Kidney (tissue), 14 donors: ENCODE measurements around the gene LPIN1. TPM values are rescaled to one million over a fixed set of nuclear protein-coding genes. Genes with fewer than 3 reads are reported as not detected.

Experiments used
- DNase-seq, 5 donors: peaks; one replicate each; pipeline ENCODE4 v3.0.0-alpha.2; 2013 to 2020
- FAIRE-seq: peaks from 2 replicates; lab custom pipeline; 2012; peaks lifted over from hg19 to GRCh38; lab: Jason Lieb, UNC
- H3K27ac ChIP-seq, 2 donors: one replicate each; pipeline ENCODE4 v1.7.0; 2013; ENCODE audit warnings: low read depth in 2 of 2, low read length in 2 of 2, inconsistent platforms in 1 of 2
- H3K27me3 ChIP-seq: one replicate; pipeline ENCODE4 v1.7.1; 2013; ENCODE audit warnings: low read length, inconsistent platforms; ENCODE audit not compliant: control insufficient read depth, insufficient read depth
- H3K36me3 ChIP-seq, 3 donors: one replicate each; pipeline versions ENCODE4 v1.7.0 to v1.7.1; 2013; ENCODE audit warnings: low read length in 3 of 3, control low read depth in 1 of 3, inconsistent platforms in 1 of 3; ENCODE audit not compliant: insufficient read depth in 3 of 3, control insufficient read depth in 2 of 3
- H3K4me1 ChIP-seq, 3 donors: one replicate each; pipeline versions ENCODE4 v1.7.0 to v1.7.1; 2013; ENCODE audit warnings: low read length in 3 of 3, inconsistent platforms in 1 of 3, low read depth in 1 of 3; ENCODE audit not compliant: control insufficient read depth in 2 of 3, insufficient read depth in 2 of 3
- H3K4me3 ChIP-seq, 3 donors: one replicate each; pipeline versions ENCODE4 v1.7.0 to v1.8.1; 2013; ENCODE audit warnings: low read length in 3 of 3, control low read depth in 1 of 3, inconsistent platforms in 1 of 3
- H3K9ac ChIP-seq, 3 donors: one replicate each; pipeline versions ENCODE4 v1.7.0 to v1.7.1; 2013; ENCODE audit warnings: low read length in 3 of 3, control low read depth in 1 of 3, inconsistent platforms in 1 of 3
- H3K9me3 ChIP-seq, 3 donors: one replicate each; pipeline versions ENCODE4 v1.7.0 to v1.7.1; 2013; ENCODE audit warnings: low read length in 3 of 3, control low read depth in 1 of 3, inconsistent platforms in 1 of 3; ENCODE audit not compliant: control insufficient read depth in 2 of 3, insufficient read depth in 1 of 3
- CTCF ChIP-seq: IDR thresholded peaks from 3 replicates; pipeline ENCODE4 v1.5.1; 2012; ENCODE audit warnings: mild to moderate bottlenecking, moderate library complexity, borderline replicate concordance; ENCODE audit not compliant: insufficient read depth; ENCODE audit errors: extremely low read depth
- intact Hi-C: fragments of 100-400 bp; cut with DNase I; formaldehyde crosslinking; loops from one replicate; pipeline ENCODE4 v1.11.1; 2022
- polyA plus RNA-seq: library from polyadenylated mRNA; stranded (reverse); fragments of 350-450 nt; fragmentation: Illumina TruSeq; extraction: RNeasy Lipid Tissue Mini Kit (QIAGEN cat#74804); gene quantifications from one replicate; pipeline ENCODE4 v1.2.3, GENCODE V29; 2014; ENCODE audit warnings: low read depth, low replicate concordance; ENCODE audit not compliant: insufficient read depth
- total RNA-seq: library from RNA; stranded (reverse); fragmentation: NEBNext Ultra II Directional; extraction: Animal tissue kit (Norgen Biotek cat#: 25700); gene quantifications from one replicate; pipeline ENCODE4 v1.2.1, GENCODE V29; 2021
- donor health status: control.
- donor health status: control.
- donor health status: control.
- donor health status: control.
- donor health status: control.
- donor health status: DM: yes; HTN: yes; CAD: no.
- donor health status: Normal renal cell carcinoma (clear cell type).

LPIN1 gene
- total and polyA plus RNA-seq, 2 donors from 2014 or later: 11.8 to 36.8 TPM

- Histone ChIP-seq H3K27me3 (no peaks in the 10 kb centered on the region), H3K36me3 (no peaks in the 10 kb centered on the region), H3K9ac (no peak overlapping the region), H3K4me3 (no peak overlapping the region), H3K27ac (no peak overlapping the region), H3K9me3 (no peaks in the 10 kb centered on the region), H3K4me1 (peaks cover 0 to 10% (median 8%) of the 10 kb centered on the region in 3 donors)
- TF ChIP-seq CTCF: no peak
- DNase-seq: no peak
- intact Hi-C loops: no loop called here
- FAIRE-seq: no peak
These were observed 44.6 kb upstream of the LPIN1 start for GRCh38 chr2:11701751-11702301.

GRCh38 chr2:11702946-11703345 is 43.5 kb upstream of the LPIN1 start:
- TF ChIP-seq CTCF: no peak
- Histone ChIP-seq H3K27ac (no peak overlapping the region), H3K36me3 (no peaks in the 10 kb centered on the region), H3K4me1 (no peaks in the 10 kb centered on the region), H3K4me3 (no peak overlapping the region), H3K9ac (no peak overlapping the region), H3K9me3 (no peaks in the 10 kb centered on the region), H3K27me3 (no peaks in the 10 kb centered on the region)
- FAIRE-seq: no peak
- no peak for DNase-seq
- intact Hi-C loops: no loop called here

GRCh38 chr2:11703700-11704099 is 42.7 kb upstream of the LPIN1 start:
- no peak for TF ChIP-seq CTCF
- Histone ChIP-seq H3K36me3 (no peaks in the 10 kb centered on the region), H3K27ac (no peak overlapping the region), H3K9me3 (no peaks in the 10 kb centered on the region), H3K27me3 (no peaks in the 10 kb centered on the region), H3K9ac (no peak overlapping the region), H3K4me1 (no peaks in the 10 kb centered on the region), H3K4me3 (no peak overlapping the region)
- DNase-seq (no peak), FAIRE-seq (no peak)
- intact Hi-C loops: no loop called here

DNA sequence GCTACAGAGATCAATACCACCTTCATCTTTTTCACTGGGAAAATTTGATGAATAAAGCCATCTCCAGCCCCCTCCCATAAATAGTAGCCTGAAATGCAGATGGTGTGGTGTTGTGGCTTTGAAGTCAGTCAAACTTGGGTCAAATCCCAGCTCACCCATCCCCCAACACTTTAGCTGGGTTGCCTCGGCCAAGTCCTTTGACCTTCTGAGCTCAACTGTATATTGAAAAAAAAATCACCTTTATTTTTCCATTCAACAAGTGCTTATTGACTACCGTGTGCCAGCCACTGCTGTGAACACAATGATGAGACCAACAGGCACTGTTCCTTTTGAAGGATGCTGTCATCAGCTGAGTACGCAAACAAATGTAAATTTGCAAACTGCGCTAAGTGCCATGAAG is 41.4 kb upstream of the LPIN1 start:
- no peaks in the 10 kb centered on the region for H3K36me3 ChIP-seq
- TF ChIP-seq CTCF: no peak
- no peak overlapping the region for H3K9ac ChIP-seq
- H3K4me1 ChIP-seq: no peaks in the 10 kb centered on the region
- no peaks in the 10 kb centered on the region for H3K9me3 ChIP-seq
- no peak for FAIRE-seq
- no peak overlapping the region for H3K4me3 ChIP-seq
- intact Hi-C loops: no loop called here
- H3K27me3 ChIP-seq: no peaks in the 10 kb centered on the region
- H3K27ac ChIP-seq: no peak overlapping the region
- DNase-seq: no peak
